HCT116 (cell line): ENCODE measurements around the gene GRAPL.
"Not testable (repeated sequence)": the region's sequence is repeated elsewhere in the genome, so short reads cannot be mapped to it uniquely, and the experiment has no call there.

ENCODE experiments used
- POLR2A ChIP-seq: IDR thresholded peaks from 2 replicates; pipeline ENCODE4 v1.7.0; 2011; ENCODE audit warnings: borderline replicate concordance; ENCODE audit not compliant: insufficient read depth, insufficient read length; ENCODE audit errors: extremely low read depth
- TF ChIP-seq, protein P1 (sequence below), 3 experiments: fragments of 200-600 bp in 1 of 3; sonication (generic) in 1 of 3; IDR thresholded peaks in 2 of 3; conservative IDR thresholded peaks in 1 of 3; 2 replicates each; pipeline ENCODE4 v1.5.1; 2012 to 2017; ENCODE audit warnings: low read depth in 2 of 3, low read length in 2 of 3, antibody characterized with exemption in 1 of 3, borderline replicate concordance in 1 of 3, control low read depth in 1 of 3, mild to moderate bottlenecking in 1 of 3, mixed read lengths in 1 of 3, mixed run types in 1 of 3, moderate library complexity in 1 of 3; ENCODE audit not compliant: insufficient read depth in 1 of 3

DNA sequence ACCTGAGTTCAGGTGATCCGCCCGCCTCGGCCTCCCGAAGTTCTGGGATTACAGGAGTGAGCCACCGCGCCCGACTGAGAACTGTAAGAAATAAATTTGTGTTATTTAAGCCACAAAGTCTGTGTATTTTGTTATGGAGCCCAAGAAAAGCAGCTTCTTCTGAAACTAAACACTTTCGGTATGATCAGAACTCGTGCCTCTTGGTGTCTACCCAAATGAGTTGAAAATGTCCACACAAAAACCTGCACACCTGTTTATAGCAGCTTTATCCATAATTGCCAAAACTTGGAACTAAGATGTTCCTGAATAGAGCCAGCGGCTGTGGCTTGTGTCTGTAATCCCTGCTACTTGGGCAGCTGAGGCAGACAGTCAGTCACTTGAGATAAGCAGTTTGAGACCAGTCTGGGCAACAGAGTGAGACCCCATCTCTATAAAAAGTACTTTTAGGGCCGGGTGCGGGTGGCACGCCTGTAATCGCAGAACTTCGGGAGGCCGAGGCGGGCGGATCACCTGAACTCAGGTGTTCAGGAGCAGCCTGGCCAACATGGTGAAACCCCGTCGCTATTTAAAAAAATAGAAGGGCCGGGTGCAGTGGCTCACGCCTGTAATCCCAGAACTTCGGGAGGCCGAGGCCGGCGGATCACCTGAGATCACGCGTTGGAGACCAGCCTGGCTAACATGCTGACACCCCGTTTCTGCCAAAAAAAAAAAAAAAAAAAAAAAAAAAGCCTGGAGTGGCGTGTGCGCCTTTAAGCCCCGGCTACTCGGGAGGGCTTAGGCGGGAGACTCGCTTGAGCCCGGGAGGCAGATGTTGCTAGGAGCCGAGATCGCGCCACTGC lies 61.7 kb downstream of the GRAPL start:
- TF ChIP-seq, protein P1, sequence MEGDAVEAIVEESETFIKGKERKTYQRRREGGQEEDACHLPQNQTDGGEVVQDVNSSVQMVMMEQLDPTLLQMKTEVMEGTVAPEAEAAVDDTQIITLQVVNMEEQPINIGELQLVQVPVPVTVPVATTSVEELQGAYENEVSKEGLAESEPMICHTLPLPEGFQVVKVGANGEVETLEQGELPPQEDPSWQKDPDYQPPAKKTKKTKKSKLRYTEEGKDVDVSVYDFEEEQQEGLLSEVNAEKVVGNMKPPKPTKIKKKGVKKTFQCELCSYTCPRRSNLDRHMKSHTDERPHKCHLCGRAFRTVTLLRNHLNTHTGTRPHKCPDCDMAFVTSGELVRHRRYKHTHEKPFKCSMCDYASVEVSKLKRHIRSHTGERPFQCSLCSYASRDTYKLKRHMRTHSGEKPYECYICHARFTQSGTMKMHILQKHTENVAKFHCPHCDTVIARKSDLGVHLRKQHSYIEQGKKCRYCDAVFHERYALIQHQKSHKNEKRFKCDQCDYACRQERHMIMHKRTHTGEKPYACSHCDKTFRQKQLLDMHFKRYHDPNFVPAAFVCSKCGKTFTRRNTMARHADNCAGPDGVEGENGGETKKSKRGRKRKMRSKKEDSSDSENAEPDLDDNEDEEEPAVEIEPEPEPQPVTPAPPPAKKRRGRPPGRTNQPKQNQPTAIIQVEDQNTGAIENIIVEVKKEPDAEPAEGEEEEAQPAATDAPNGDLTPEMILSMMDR (IDR thresholded peaks at IDR 0.05 in 2 of 3, conservative IDR thresholded peaks at IDR 0.05 in 1 of 3; ENCODE audit: borderline replicate concordance in 1 of 3, insufficient read depth in 1 of 3, low read depth in 2 of 3, low read length in 2 of 3), result not testable (repeated sequence)
- TF ChIP-seq POLR2A, result not testable (repeated sequence)
